Mesothelial cell of epicardium (in vitro differentiated cells): ENCODE measurements around the gene MAGEA8. TPM values are rescaled to one million over a fixed set of nuclear protein-coding genes. Genes with fewer than 3 reads are reported as not detected.
"Not testable (repeated sequence)": the region's sequence is repeated elsewhere in the genome, so short reads cannot be mapped to it uniquely, and the experiment has no call there.

ENCODE experiments used
- DNase-seq, 2 experiments: peaks; one replicate each; pipeline ENCODE4 v3.0.0; 2021; ENCODE audit warnings: low spot score in 2 of 2; ENCODE audit not compliant: unreplicated experiment in 2 of 2
- H3K27ac Mint-ChIP-seq: 2 replicates; pipeline ENCODE4 v1.8.0; 2021; ENCODE audit warnings: mixed read lengths
- H3K27me3 Mint-ChIP-seq: 2 replicates; pipeline ENCODE4 v1.8.0; 2021; ENCODE audit warnings: low read depth, mixed read lengths
- H3K36me3 Mint-ChIP-seq: 2 replicates; pipeline ENCODE4 v1.8.0; 2021; ENCODE audit warnings: mixed read lengths
- H3K4me1 Mint-ChIP-seq: 2 replicates; pipeline ENCODE4 v1.8.0; 2021; ENCODE audit warnings: mixed read lengths
- H3K4me3 Mint-ChIP-seq: 2 replicates; pipeline ENCODE4 v1.8.0; 2021; ENCODE audit warnings: mild to moderate bottlenecking, moderate library complexity, mixed read lengths
- H3K9me3 Mint-ChIP-seq: 2 replicates; pipeline ENCODE4 v1.8.0; 2021; ENCODE audit warnings: mixed read lengths
- CTCF ChIP-seq: fragments of 200-600 bp; sonication (generic); IDR thresholded peaks from one replicate; pipeline ENCODE4 v1.5.0; 2021; ENCODE audit warnings: antibody characterized with exemption; ENCODE audit not compliant: unreplicated experiment
- total RNA-seq: library from RNA; stranded (reverse); gene quantifications from 3 replicates; pipeline ENCODE4 v1.2.1, GENCODE V29; 2021

Gene MAGEA8
- total RNA-seq, 1 donor from 2014 or later, result not detected

GRCh38 chrX:149916745-149917392 is 35.9 kb downstream of the MAGEA8 start:
- DNase-seq, result no peak
- no peak for TF ChIP-seq CTCF
- Mint-ChIP-seq H3K4me3 (no peak overlapping the region), H3K4me1 (no peaks in the 10 kb centered on the region), H3K27ac (no peak overlapping the region), H3K9me3 (peaks cover 20% of the 10 kb centered on the region), H3K27me3 (no peaks in the 10 kb centered on the region), H3K36me3 (no peaks in the 10 kb centered on the region)

- H3K9me3 Mint-ChIP-seq, result not testable (repeated sequence)
Measured at GRCh38 chrX:149923836-149924235, 42.9 kb downstream of the MAGEA8 start.

GRCh38 chrX:149924434-149924833 is 43.5 kb downstream of the MAGEA8 start:
- DNase-seq, H3K27me3 Mint-ChIP-seq, H3K27ac Mint-ChIP-seq, H3K36me3 Mint-ChIP-seq, H3K4me3 Mint-ChIP-seq, H3K4me1 Mint-ChIP-seq, H3K9me3 Mint-ChIP-seq: not testable (repeated sequence)

More at GRCh38 chrX:149923836-149924235, 42.9 kb downstream of the MAGEA8 start:
- not testable (repeated sequence) for H3K27me3 Mint-ChIP-seq, H3K27ac Mint-ChIP-seq, H3K4me1 Mint-ChIP-seq, H3K4me3 Mint-ChIP-seq, H3K36me3 Mint-ChIP-seq, DNase-seq

- not testable (repeated sequence) for H3K27ac Mint-ChIP-seq
Measured at GRCh38 chrX:149927245-149927963, 46.4 kb downstream of the MAGEA8 start.

GRCh38 chrX:149927964-149928258 is 46.9 kb downstream of the MAGEA8 start:
- H3K9me3 Mint-ChIP-seq, H3K36me3 Mint-ChIP-seq, H3K4me3 Mint-ChIP-seq: not testable (repeated sequence)

More at GRCh38 chrX:149927245-149927963, 46.4 kb downstream of the MAGEA8 start:
- H3K27me3 Mint-ChIP-seq, H3K4me1 Mint-ChIP-seq, DNase-seq, H3K36me3 Mint-ChIP-seq, H3K4me3 Mint-ChIP-seq, H3K9me3 Mint-ChIP-seq: not testable (repeated sequence)

GRCh38 chrX:149928635-149929034 is 47.7 kb downstream of the MAGEA8 start:
- H3K4me3 Mint-ChIP-seq, H3K4me1 Mint-ChIP-seq, H3K9me3 Mint-ChIP-seq, H3K27me3 Mint-ChIP-seq, H3K36me3 Mint-ChIP-seq, H3K27ac Mint-ChIP-seq, DNase-seq: not testable (repeated sequence)

More at GRCh38 chrX:149927964-149928258, 46.9 kb downstream of the MAGEA8 start:
- H3K27ac Mint-ChIP-seq, H3K27me3 Mint-ChIP-seq, DNase-seq, H3K4me1 Mint-ChIP-seq: not testable (repeated sequence)

GRCh38 chrX:149929400-149929799 is 48.4 kb downstream of the MAGEA8 start, which contains the start of gene HSFX4:
Gene HSFX4, plus strand, starts transcription at chrX:149929573. Its CDS starts 72 bp downstream, at chrX:149929645.
- H3K9me3 Mint-ChIP-seq, H3K27ac Mint-ChIP-seq, H3K27me3 Mint-ChIP-seq, H3K4me3 Mint-ChIP-seq, DNase-seq, H3K4me1 Mint-ChIP-seq, H3K36me3 Mint-ChIP-seq: not testable (repeated sequence)

- not testable (repeated sequence) for H3K4me1 Mint-ChIP-seq, H3K27ac Mint-ChIP-seq, DNase-seq, H3K9me3 Mint-ChIP-seq, H3K4me3 Mint-ChIP-seq, H3K36me3 Mint-ChIP-seq, H3K27me3 Mint-ChIP-seq
Measured at GRCh38 chrX:149931355-149931754, 50.4 kb downstream of the MAGEA8 start.

GRCh38 chrX:149932150-149932549 is 51.2 kb downstream of the MAGEA8 start:
- not testable (repeated sequence) for H3K9me3 Mint-ChIP-seq, DNase-seq, H3K27ac Mint-ChIP-seq, H3K4me3 Mint-ChIP-seq, H3K36me3 Mint-ChIP-seq, H3K27me3 Mint-ChIP-seq, H3K4me1 Mint-ChIP-seq

- DNase-seq, H3K4me1 Mint-ChIP-seq, H3K9me3 Mint-ChIP-seq, H3K36me3 Mint-ChIP-seq, H3K27me3 Mint-ChIP-seq, H3K27ac Mint-ChIP-seq, H3K4me3 Mint-ChIP-seq: not testable (repeated sequence)
Measured at GRCh38 chrX:149932970-149933369, 52.0 kb downstream of the MAGEA8 start.

- H3K36me3 Mint-ChIP-seq, H3K9me3 Mint-ChIP-seq, H3K4me3 Mint-ChIP-seq, H3K27me3 Mint-ChIP-seq, H3K4me1 Mint-ChIP-seq, H3K27ac Mint-ChIP-seq, DNase-seq: not testable (repeated sequence)
Measured at GRCh38 chrX:149933547-149933946, 52.6 kb downstream of the MAGEA8 start.
